NCI-H1092 (cell line): ENCODE measurements around the gene KLHL17.
"Not testable (repeated sequence)": the region's sequence is repeated elsewhere in the genome, so short reads cannot be mapped to it uniquely, and the experiment has no call there.

Source experiments
- DNase-seq: peaks from one replicate; lab custom pipeline; 2025; lab: John Stamatoyannopoulos, UW

KLHL17 gene

GRCh38 chr1:1003618-1004419 lies 43.4 kb downstream of the KLHL17 start:
- DNase-seq, result no peak

- DNase-seq, result no peak
Measured at GRCh38 chr1:1004420-1004779, 44.0 kb downstream of the KLHL17 start.

- no peak for DNase-seq
Measured at GRCh38 chr1:1004780-1005697, 44.7 kb downstream of the KLHL17 start.

- no peak for DNase-seq
Measured at GRCh38 chr1:1005774-1006304, 45.5 kb downstream of the KLHL17 start.

- DNase-seq, result no peak
Measured at GRCh38 chr1:1006305-1007159, 46.1 kb downstream of the KLHL17 start.

GRCh38 chr1:1010131-1010530 lies 49.7 kb downstream of the KLHL17 start:
- not testable (repeated sequence) for DNase-seq

- no peak for DNase-seq
Measured at GRCh38 chr1:1011396-1011949, 51.1 kb downstream of the KLHL17 start.

GRCh38 chr1:1012736-1013104 lies 52.3 kb downstream of the KLHL17 start:
- not testable (repeated sequence) for DNase-seq

- no peak for DNase-seq
Measured at GRCh38 chr1:1013105-1013921, 52.9 kb downstream of the KLHL17 start, which contains the start of gene ISG15. Gene ISG15 (plus strand): TSS chr1:1013497. CDS start chr1:1013574, 77 bp downstream.

- DNase-seq, result no peak
Measured at GRCh38 chr1:1013922-1014648, 53.7 kb downstream of the KLHL17 start.

GRCh38 chr1:1014799-1015681 lies 54.7 kb downstream of the KLHL17 start:
- DNase-seq, result no peak
